Naive B cell (primary cell): ENCODE results near the gene HOXB4. TPM values are rescaled to one million over a fixed set of nuclear protein-coding genes. Genes with fewer than 3 reads are reported as not detected.
A peak's percentile ranks its signal among the peaks of the same experiment; 100 is the strongest.

Experiments used
- ATAC-seq, 2 donors: fragments of 150-1000 bp; cut with Tn5 transposase; 2 replicates each; pipeline ENCODE4 v1.10.0; 2021; ENCODE audit warnings: low read depth in 2 of 2, mild to moderate bottlenecking in 2 of 2, moderate library complexity in 2 of 2
- DNase-seq: peaks from one replicate; pipeline ENCODE4 v3.0.0; 2022
- H3K27ac Mint-ChIP-seq, 6 donors: one replicate each; pipeline ENCODE4 v1.8.0; 2020 to 2022; ENCODE audit warnings: mild to moderate bottlenecking in 6 of 6, mixed read lengths in 6 of 6, moderate library complexity in 5 of 6, inconsistent platforms in 2 of 6
- H3K27me3 Mint-ChIP-seq, 3 donors: one replicate each; pipeline ENCODE4 v1.8.0; 2021 to 2022; ENCODE audit warnings: mixed read lengths in 3 of 3, mild to moderate bottlenecking in 1 of 3
- H3K36me3 Mint-ChIP-seq, 2 donors: one replicate each; pipeline ENCODE4 v1.8.0; 2020 to 2022; ENCODE audit warnings: mixed read lengths in 2 of 2, inconsistent platforms in 1 of 2, mild to moderate bottlenecking in 1 of 2
- H3K4me1 Mint-ChIP-seq, 3 donors: one replicate each; pipeline ENCODE4 v1.8.0; 2020 to 2022; ENCODE audit warnings: mixed read lengths in 3 of 3, inconsistent platforms in 1 of 3, mild to moderate bottlenecking in 1 of 3, moderate library complexity in 1 of 3
- H3K4me3 Mint-ChIP-seq, 8 donors: one replicate each; pipeline ENCODE4 v1.8.0; 2020 to 2022; ENCODE audit warnings: mild to moderate bottlenecking in 8 of 8, mixed read lengths in 8 of 8, moderate library complexity in 8 of 8, inconsistent platforms in 2 of 8
- H3K9me3 Mint-ChIP-seq, 7 donors: one replicate each; pipeline ENCODE4 v1.8.0; 2020 to 2022; ENCODE audit warnings: mixed read lengths in 7 of 7, mild to moderate bottlenecking in 5 of 7, inconsistent platforms in 2 of 7, moderate library complexity in 1 of 7
- polyA plus RNA-seq, 6 donors: library from polyadenylated mRNA; unstranded; fragments of 300-500 nt; fragmentation: Illumina TruSeq; gene quantifications; one replicate each; pipeline ENCODE4 v1.2.3, GENCODE V29; 2021; ENCODE audit warnings: low read depth in 6 of 6

The HOXB4 gene
- polyA plus RNA-seq, 6 donors from 2014 or later: 0.07 to 0.25 TPM; not detected in 4

DNA sequence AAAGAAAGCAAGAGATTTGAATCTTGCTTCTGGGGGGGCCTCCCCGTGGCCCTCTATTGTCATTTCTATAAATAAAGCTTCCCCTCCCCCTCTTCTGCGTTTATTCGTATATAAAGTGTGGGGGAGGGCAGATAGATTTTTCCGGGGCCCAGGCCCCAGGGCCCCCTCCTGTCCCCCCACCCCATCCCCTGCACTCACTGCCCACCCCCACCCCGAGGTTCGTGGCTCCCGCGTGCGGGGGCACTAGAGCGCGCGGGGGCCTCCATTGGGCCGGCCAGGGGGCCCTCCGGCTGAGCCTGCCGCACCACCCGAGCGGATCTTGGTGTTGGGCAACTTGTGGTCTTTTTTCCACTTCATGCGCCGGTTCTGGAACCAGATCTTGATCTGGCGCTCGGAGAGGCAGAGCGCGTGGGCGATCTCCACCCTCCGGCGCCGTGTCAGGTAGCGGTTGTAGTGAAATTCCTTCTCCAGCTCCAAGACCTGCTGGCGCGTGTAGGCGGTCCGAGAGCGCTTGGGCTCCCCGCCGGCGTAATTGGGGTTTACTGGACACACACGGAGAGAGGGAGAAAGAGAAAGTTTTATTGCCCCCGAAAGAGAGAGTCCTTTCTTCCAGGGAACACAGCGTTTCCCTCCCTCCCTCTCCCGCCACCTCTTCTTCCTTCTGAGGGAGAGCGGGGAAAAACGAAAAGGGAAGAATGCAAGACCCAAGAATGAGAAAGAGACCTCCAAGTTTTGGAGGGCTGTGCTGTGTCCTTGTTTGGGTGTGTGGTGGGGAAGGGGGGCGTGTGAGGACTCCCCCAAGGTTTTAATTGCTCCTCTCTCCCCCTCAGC, 1.5 kb downstream of the HOXB4 start:
- Mint-ChIP-seq H3K27me3 (peaks cover 53 to 86% (median 77%) of the 10 kb centered on the region in 3 donors), H3K27ac (peak overlapping the region in 4 of 6 donors; percentile 42 to 89 (median 50)), H3K4me3 (peak overlapping the region; percentile 69 to 91 (median 86)), H3K9me3 (peaks cover 0 to 5% (median 0%) of the 10 kb centered on the region in 7 donors), H3K4me1 (peaks cover 35 to 52% (median 48%) of the 10 kb centered on the region in 3 donors), H3K36me3 (peaks cover 0 to 8% of the 10 kb centered on the region in 2 donors)
- no peak for DNase-seq
- ATAC-seq: no peak

DNA sequence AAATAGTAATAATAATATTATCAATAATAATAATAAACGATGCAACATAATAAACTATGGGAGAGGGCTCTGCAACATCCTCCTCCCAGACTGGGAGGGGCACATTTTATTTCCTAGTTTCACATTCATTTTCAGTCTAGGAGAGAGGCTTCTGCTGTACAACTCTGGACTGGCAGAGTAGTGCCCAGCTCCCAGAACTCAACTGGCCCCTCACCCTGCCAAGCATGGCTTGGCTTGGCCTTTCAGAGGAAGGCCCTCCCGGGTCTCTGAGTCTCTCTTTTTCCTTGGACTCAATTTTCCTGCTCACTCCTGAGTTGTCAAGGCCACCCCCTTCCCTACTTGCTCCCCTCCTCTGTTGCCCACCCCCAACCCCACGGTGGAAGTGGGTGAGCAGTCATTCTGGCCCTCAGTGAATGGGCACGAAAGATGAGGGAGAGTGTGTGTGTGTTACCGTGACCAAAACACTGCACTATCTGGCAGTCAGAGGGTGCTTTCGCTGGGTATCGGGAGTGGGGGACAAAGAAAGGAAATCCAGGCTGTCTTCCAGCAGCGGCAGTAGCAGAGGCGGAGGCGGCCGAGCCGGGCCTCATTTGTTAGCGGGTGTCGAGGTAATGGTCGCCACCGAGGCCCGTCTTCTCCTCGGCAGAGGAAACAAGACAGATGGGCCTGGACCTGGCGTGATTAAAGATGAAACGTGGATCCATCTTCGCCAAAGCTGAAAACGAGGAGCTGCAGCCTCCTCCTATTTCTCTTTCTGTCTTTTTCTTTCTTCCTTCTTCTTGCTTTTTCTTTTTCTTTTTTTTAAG, 2.3 kb downstream of the HOXB4 start:
- peaks cover 50 to 81% (median 77%) of the 10 kb centered on the region in 3 donors for H3K27me3 Mint-ChIP-seq
- peak overlapping the region in 7 of 8 donors; percentile 29 to 87 (median 68) for H3K4me3 Mint-ChIP-seq
- peaks cover 0 to 8% of the 10 kb centered on the region in 2 donors for H3K36me3 Mint-ChIP-seq
- H3K9me3 Mint-ChIP-seq: peaks cover 0 to 5% (median 0%) of the 10 kb centered on the region in 7 donors
- no peak for DNase-seq
- H3K27ac Mint-ChIP-seq: peak overlapping the region in 3 of 6 donors; percentile 44 to 62 (median 57)
- peak; percentile 40 to 41 for ATAC-seq
- peaks cover 35 to 46% (median 40%) of the 10 kb centered on the region in 3 donors for H3K4me1 Mint-ChIP-seq

DNA sequence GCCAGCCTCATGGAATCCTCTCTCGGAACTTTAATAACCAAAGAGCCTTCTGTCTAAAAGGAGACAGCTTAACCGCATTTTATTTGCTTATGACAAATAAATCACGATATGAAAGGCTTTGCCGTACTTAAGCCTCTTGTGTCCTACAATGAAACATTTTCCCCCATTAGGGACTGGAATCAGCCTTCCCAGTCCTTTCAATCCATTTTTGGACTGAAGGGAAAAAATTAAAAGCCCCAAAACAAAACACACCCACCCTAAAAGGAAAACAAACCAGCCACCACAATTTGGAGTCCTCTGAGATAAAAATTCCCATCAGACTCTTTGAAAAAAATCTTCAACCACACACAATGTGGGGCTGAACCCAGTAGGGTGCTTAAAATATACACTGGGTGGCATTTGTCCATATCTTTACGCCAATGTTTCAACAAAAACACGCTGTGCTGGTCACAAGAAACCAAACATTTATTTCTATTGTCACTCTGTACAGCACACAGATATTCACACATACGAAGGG, 3.0 kb downstream of the HOXB4 start:
- no peak overlapping the region for H3K27ac Mint-ChIP-seq
- H3K27me3 Mint-ChIP-seq: peaks cover 43 to 73% (median 69%) of the 10 kb centered on the region in 3 donors
- peaks cover 0 to 5% (median 0%) of the 10 kb centered on the region in 7 donors for H3K9me3 Mint-ChIP-seq
- peak overlapping the region in 1 of 8 donors; percentile 54 for H3K4me3 Mint-ChIP-seq
- H3K36me3 Mint-ChIP-seq: peaks cover 0 to 8% of the 10 kb centered on the region in 2 donors
- H3K4me1 Mint-ChIP-seq: peaks cover 28 to 39% (median 35%) of the 10 kb centered on the region in 3 donors
- ATAC-seq (no peak), DNase-seq (no peak)

DNA sequence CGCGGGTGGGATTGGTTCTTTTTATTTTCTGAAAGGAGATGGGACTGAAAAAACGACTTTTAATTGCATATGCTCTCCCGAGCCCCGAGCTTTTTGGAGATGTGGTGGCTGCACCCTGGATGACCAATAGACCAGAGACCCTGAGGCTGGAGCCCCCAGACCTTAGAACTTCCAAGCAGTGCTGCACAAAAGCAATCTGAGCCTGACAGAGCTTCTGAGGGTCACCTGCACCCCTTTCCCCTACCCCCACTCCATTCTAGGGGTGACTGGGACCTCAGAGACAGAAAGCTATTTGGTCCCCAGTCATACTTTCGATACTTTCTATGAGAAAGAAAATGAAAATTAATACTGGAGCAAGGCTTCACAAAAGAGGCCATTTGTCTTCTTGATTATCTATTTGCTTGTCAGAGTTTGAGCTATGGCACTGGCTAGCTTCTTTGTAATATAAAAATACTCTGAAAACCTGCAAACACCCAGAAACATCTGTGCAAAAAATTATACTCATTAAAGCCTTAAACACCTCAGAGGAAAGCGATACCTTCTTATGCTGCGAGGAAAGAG, 3.6 kb downstream of the HOXB4 start:
- Mint-ChIP-seq H3K27ac (no peak overlapping the region), H3K4me3 (peak overlapping the region in 2 of 8 donors; percentile 3 to 59), H3K36me3 (peaks cover 0 to 8% of the 10 kb centered on the region in 2 donors), H3K9me3 (peaks cover 0 to 5% (median 0%) of the 10 kb centered on the region in 7 donors), H3K4me1 (peaks cover 23 to 35% (median 30%) of the 10 kb centered on the region in 3 donors), H3K27me3 (peaks cover 38 to 68% (median 64%) of the 10 kb centered on the region in 3 donors)
- DNase-seq (no peak), ATAC-seq (no peak)

- no peak for ATAC-seq
- H3K36me3 Mint-ChIP-seq: no peaks in the 10 kb centered on the region
- H3K9me3 Mint-ChIP-seq: no peaks in the 10 kb centered on the region
- H3K4me3 Mint-ChIP-seq: no peak overlapping the region
- no peak for DNase-seq
- peaks cover 12 to 26% (median 22%) of the 10 kb centered on the region in 3 donors for H3K4me1 Mint-ChIP-seq
- no peak overlapping the region for H3K27ac Mint-ChIP-seq
- peaks cover 24 to 52% (median 44%) of the 10 kb centered on the region in 3 donors for H3K27me3 Mint-ChIP-seq
These were observed 6.2 kb downstream of the HOXB4 start for GRCh38 chr17:48571826-48572417.

DNA sequence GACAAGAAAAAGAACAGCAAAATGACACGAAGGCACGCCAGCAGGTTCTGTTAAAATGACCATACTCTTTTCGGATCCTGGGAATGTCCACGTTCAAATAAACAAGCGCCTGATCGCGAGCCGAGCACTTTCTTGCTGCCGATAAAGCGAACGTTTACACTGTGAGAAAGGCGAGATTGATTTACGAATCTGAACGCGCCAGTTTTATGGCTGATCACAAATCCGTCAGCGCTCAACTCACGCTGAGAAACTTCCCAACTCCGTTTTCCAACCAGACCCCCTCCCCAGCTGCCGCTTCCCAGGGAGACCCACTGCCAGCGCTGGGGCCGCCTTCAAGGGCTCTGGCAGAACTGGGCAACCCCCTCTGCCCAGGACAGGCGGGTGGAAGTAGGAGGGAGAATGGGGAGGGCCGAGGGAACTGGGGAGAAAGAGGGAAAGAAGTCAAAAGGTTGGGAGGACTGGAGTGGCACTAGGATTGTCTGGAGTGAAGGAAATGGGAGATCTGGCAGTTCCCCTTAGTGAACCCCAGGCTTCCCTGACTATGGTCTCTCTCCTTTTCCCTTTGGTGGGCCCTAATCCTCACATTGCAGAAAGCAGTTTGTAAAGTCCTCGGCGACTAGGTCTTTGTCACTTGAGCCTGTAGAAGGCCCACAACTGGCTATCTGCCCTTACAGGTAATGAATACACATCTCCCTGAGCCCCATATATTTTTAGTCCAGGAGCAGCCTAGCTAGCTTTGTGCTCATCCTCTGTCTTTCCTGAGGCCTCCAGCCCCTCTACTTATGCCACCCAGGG, 6.9 kb downstream of the HOXB4 start:
- H3K4me3 Mint-ChIP-seq: no peak overlapping the region
- peaks cover 24 to 46% (median 41%) of the 10 kb centered on the region in 3 donors for H3K27me3 Mint-ChIP-seq
- H3K27ac Mint-ChIP-seq: no peak overlapping the region
- ATAC-seq: no peak
- DNase-seq: no peak
- H3K4me1 Mint-ChIP-seq: peaks cover 9 to 23% (median 18%) of the 10 kb centered on the region in 3 donors
- no peaks in the 10 kb centered on the region for H3K9me3 Mint-ChIP-seq
- no peaks in the 10 kb centered on the region for H3K36me3 Mint-ChIP-seq

DNA sequence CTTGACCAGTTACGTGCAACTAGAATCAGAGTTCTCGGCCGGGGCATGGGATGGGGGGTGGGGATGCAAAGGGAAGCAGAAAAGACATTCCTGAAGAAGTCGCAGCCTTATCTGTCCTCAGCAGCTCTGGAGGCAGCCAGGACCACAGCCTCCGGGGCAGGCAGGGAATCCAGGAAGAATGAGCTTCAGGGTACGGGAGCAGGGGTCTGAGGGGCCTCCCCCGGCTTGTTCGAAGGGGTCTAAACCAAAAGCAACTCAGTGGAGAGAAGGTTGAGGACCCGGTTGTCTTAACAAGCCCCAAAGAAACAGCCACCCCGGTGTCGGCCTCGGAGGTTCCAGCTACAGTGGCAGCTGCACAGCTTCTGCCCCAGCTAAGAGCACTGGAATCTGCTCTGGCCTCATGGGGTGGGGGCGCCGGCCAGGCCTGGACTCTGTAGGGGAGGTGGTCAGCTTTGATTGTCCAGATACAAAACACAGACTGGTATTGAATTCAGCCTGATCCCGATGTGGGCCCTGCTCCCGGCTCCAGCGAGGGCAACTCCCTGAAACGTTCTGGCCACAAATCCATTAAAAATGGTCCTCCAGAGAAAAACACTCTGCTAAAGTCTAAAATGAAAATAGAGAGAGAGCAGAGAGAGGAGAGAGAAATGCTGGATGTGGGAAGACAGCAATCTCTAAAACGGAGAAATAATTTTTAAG, 7.7 kb downstream of the HOXB4 start:
- H3K27me3 Mint-ChIP-seq: peaks cover 24 to 40% (median 35%) of the 10 kb centered on the region in 3 donors
- H3K4me3 Mint-ChIP-seq: no peak overlapping the region
- H3K27ac Mint-ChIP-seq: no peak overlapping the region
- ATAC-seq (no peak), DNase-seq (no peak)
- peaks cover 4 to 17% (median 11%) of the 10 kb centered on the region in 3 donors for H3K4me1 Mint-ChIP-seq
- no peaks in the 10 kb centered on the region for H3K9me3 Mint-ChIP-seq
- H3K36me3 Mint-ChIP-seq: no peaks in the 10 kb centered on the region

GRCh38 chr17:48569674-48570324, 8.4 kb downstream of the HOXB4 start:
- Mint-ChIP-seq H3K27ac (no peak overlapping the region), H3K4me1 (peaks cover 4 to 17% (median 11%) of the 10 kb centered on the region in 3 donors), H3K36me3 (no peaks in the 10 kb centered on the region), H3K9me3 (no peaks in the 10 kb centered on the region), H3K4me3 (no peak overlapping the region), H3K27me3 (peaks cover 24 to 33% (median 33%) of the 10 kb centered on the region in 3 donors)
- ATAC-seq (no peak), DNase-seq (no peak)

DNA sequence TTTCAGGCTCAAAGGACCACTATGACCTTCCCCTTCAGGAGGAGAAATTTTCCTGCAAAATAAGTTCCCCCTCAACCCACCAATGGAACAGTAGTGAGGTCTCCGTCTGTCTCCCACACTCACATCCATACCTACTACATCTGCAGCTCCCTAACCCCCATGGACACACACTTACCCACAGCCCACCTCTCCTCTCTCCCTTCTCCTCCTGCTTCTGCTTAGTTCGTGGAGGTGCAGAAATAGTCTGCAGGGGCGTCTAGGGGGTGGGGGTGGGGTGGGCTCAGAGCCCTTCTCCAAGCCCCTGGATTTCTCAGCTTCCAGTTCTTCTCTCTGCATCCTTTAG, 8.9 kb downstream of the HOXB4 start:
- Mint-ChIP-seq H3K4me3 (no peak overlapping the region), H3K4me1 (peaks cover 4 to 17% (median 11%) of the 10 kb centered on the region in 3 donors), H3K27me3 (peaks cover 21 to 29% (median 28%) of the 10 kb centered on the region in 3 donors), H3K27ac (no peak overlapping the region), H3K9me3 (no peaks in the 10 kb centered on the region), H3K36me3 (no peaks in the 10 kb centered on the region)
- ATAC-seq (no peak), DNase-seq (no peak)

DNA sequence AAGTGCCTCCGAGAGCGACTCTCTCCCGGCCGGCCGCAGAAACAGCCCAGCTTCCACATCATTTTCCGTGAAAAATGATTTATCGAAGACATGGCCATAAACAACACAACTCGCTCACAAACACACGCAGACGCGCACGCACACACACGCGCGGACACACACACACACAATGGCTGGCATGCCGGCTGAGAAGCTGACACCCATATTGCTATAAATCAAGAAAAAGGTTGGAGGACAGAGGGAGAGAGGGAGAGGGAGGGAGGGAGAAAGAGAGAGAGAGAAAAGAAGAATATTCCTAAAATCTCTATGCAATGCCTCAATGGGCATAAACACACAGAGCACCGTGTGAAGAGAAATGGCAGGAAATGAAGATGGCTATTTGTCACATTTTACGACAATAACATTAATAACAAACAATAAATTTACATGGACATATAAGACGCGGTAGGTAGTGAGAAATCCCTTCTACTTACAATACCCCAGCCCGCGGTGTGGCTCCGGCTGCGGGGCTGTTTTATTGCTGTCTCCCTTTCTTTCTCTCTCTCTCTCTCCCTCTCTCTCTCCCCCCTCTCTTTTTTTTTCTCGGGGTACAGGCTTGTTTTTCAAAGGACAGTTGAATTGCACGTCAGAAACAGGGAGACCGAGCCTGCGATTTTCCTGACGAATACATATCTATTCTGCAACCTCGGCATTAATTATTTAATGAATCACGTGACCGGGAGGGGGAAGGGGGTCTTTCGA, 9.5 kb downstream of the HOXB4 start:
- Mint-ChIP-seq H3K9me3 (no peaks in the 10 kb centered on the region), H3K36me3 (no peaks in the 10 kb centered on the region), H3K4me3 (peak overlapping the region in 4 of 8 donors; percentile 36 to 68 (median 46)), H3K27ac (peak overlapping the region in 1 of 6 donors; percentile 4), H3K27me3 (peaks cover 19 to 26% (median 26%) of the 10 kb centered on the region in 3 donors), H3K4me1 (peaks cover 4 to 17% (median 11%) of the 10 kb centered on the region in 3 donors)
- DNase-seq (no peak), ATAC-seq (no peak)
